Neural cell (in vitro differentiated cells): ENCODE results near the gene NKAIN2. TPM values are rescaled to one million over a fixed set of nuclear protein-coding genes. Genes with fewer than 3 reads are reported as not detected.
"Not testable (repeated sequence)": the region's sequence is repeated elsewhere in the genome, so short reads cannot be mapped to it uniquely, and the experiment has no call there.

Experiments used
- H2AFZ ChIP-seq: fragments of 200-600, 300-800 bp; sonication (generic), shearing (Covaris generic); 2 replicates; pipeline ENCODE4 v1.6.0; 2014; ENCODE audit warnings: low read depth, mild to moderate bottlenecking, antibody characterized with exemption, low read length, moderate library complexity
- H3F3A ChIP-seq: fragments of 200-600 bp; shearing (Covaris generic); 2 replicates; pipeline ENCODE4 v1.6.1; 2016; ENCODE audit warnings: mild to moderate bottlenecking, moderate library complexity, mixed read lengths, antibody characterized with exemption, low read length; ENCODE audit not compliant: insufficient read depth, poor library complexity, severe bottlenecking
- H3K27ac ChIP-seq: fragments of 200-600, 300-800 bp; sonication (generic), shearing (Covaris generic); 2 replicates; pipeline ENCODE4 v1.5.1; 2014; ENCODE audit warnings: mild to moderate bottlenecking, low read length, moderate library complexity
- H3K27me3 ChIP-seq: fragments of 300-800, 200-600 bp; sonication (generic), shearing (Covaris generic); 2 replicates; pipeline ENCODE4 v1.6.0; 2014; ENCODE audit warnings: mild to moderate bottlenecking, low read depth, low read length, moderate library complexity; ENCODE audit not compliant: insufficient read depth
- H3K36me3 ChIP-seq: fragments of 300-800, 200-600 bp; sonication (generic), shearing (Covaris generic); 2 replicates; pipeline ENCODE4 v1.5.1; 2014; ENCODE audit warnings: mild to moderate bottlenecking, antibody characterized with exemption, low read length, moderate library complexity; ENCODE audit not compliant: insufficient read depth
- H3K4me2 ChIP-seq: fragments of 300-800, 200-600 bp; sonication (generic), shearing (Covaris generic); 2 replicates; pipeline ENCODE4 v1.6.0; 2014; ENCODE audit warnings: mild to moderate bottlenecking, low read length
- H3K4me3 ChIP-seq: fragments of 300-800, 200-600 bp; sonication (generic), shearing (Covaris generic); 2 replicates; pipeline ENCODE4 v1.5.1; 2014; ENCODE audit warnings: mild to moderate bottlenecking, low read length, moderate library complexity
- H3K79me2 ChIP-seq: fragments of 200-600 bp; shearing (Covaris generic); replicated peaks from 2 replicates; pipeline ENCODE4 v1.6.0; 2014; ENCODE audit warnings: mild to moderate bottlenecking, low read length, moderate library complexity; ENCODE audit not compliant: insufficient read depth
- H3K9ac ChIP-seq: fragments of 300-800, 200-600 bp; sonication (generic), shearing (Covaris generic); 2 replicates; pipeline ENCODE4 v1.6.1; 2016; ENCODE audit warnings: mild to moderate bottlenecking, low read length, mixed read lengths
- H3K9me2 ChIP-seq: fragments of 200-600 bp; shearing (Covaris generic); 2 replicates; pipeline ENCODE4 v1.6.1; 2016; ENCODE audit warnings: mild to moderate bottlenecking, low read length, mixed read lengths; ENCODE audit not compliant: insufficient read depth
- H3K9me3 ChIP-seq: fragments of 200-600, 300-800 bp; sonication (generic), shearing (Covaris generic); 2 replicates; pipeline ENCODE4 v1.6.1; 2016; ENCODE audit warnings: mild to moderate bottlenecking, mixed run types, low read length, moderate library complexity, mixed read lengths
- H4K20me1 ChIP-seq: fragments of 200-600 bp; shearing (Covaris generic); 2 replicates; pipeline ENCODE4 v1.6.1; 2016; ENCODE audit warnings: mild to moderate bottlenecking, mixed run types; ENCODE audit not compliant: insufficient read depth
- CTCF ChIP-seq: fragments of 450-650 bp; IDR thresholded peaks from 2 replicates; pipeline ENCODE4 v1.5.1; 2014; ENCODE audit warnings: antibody characterized with exemption, mild to moderate bottlenecking, moderate library complexity; ENCODE audit not compliant: poor library complexity, severe bottlenecking
- EP300 ChIP-seq: fragments of 450-650 bp; conservative IDR thresholded peaks from 2 replicates; pipeline ENCODE4 v1.6.1; 2014; ENCODE audit warnings: antibody characterized with exemption, mild to moderate bottlenecking, moderate library complexity; ENCODE audit not compliant: poor library complexity, severe bottlenecking
- EZH2 ChIP-seq: fragments of 200-600, 300-800 bp; shearing (Covaris generic), sonication (generic); IDR thresholded peaks from 2 replicates; pipeline ENCODE4 v1.6.1; 2014; ENCODE audit warnings: antibody characterized with exemption, low read length, borderline replicate concordance, mild to moderate bottlenecking; ENCODE audit not compliant: insufficient read depth, poor library complexity, severe bottlenecking
- MXI1 ChIP-seq: fragments of 450-650 bp; conservative IDR thresholded peaks from 2 replicates; pipeline ENCODE4 v1.6.1; 2014; ENCODE audit warnings: antibody characterized with exemption, mild to moderate bottlenecking; ENCODE audit not compliant: poor library complexity, severe bottlenecking
- POLR2AphosphoS5 ChIP-seq: IDR thresholded peaks from 2 replicates; pipeline ENCODE4 v1.6.1; 2012
- RAD21 ChIP-seq: fragments of 450-650 bp; conservative IDR thresholded peaks from 2 replicates; pipeline ENCODE4 v1.6.1; 2014; ENCODE audit warnings: antibody characterized with exemption, mild to moderate bottlenecking, moderate library complexity
- REST ChIP-seq: IDR thresholded peaks from 2 replicates; pipeline ENCODE4 v1.6.1; 2012; ENCODE audit warnings: borderline replicate concordance
- SMC3 ChIP-seq: fragments of 450-650 bp; conservative IDR thresholded peaks from 2 replicates; pipeline ENCODE4 v1.6.1; 2014; ENCODE audit warnings: antibody characterized with exemption, mild to moderate bottlenecking, moderate library complexity; ENCODE audit not compliant: poor library complexity
- TAF1 ChIP-seq: IDR thresholded peaks from 2 replicates; pipeline ENCODE4 v1.6.1; 2012; ENCODE audit warnings: low read depth
- polyA plus RNA-seq: library from polyadenylated mRNA; depleted of rRNA; stranded (reverse); fragments of >200 nt; gene quantifications from 2 replicates; pipeline ENCODE4 v1.2.3, GENCODE V29; 2014

NKAIN2 gene
- polyA plus RNA-seq, 1 donor from 2014 or later, result 23.2 TPM

DNA sequence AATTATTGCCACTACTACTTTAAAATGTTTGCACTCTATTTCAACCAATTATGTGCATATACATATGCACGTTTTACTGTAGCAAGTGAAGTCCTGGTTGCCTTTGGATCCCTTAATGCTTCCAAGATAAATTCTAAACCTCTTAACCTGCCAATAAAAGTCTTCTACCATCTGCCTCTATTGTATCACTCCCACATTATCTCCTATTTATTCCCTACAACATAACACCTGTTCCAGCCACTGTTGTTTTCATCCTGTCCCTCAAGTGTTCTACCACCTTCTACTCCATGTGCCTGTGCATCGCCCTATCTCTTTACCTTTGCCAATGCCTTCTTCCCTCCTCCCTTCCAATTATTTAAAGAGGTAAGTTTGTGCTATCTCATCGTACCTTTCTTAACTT is 659.6 kb downstream of the NKAIN2 start:
- Histone ChIP-seq H3F3A (peaks cover 4% of the 10 kb centered on the region), H4K20me1 (no peaks in the 10 kb centered on the region), H3K79me2 (no peaks in the 10 kb centered on the region), H3K4me3 (no peak overlapping the region), H3K9me2 (no peaks in the 10 kb centered on the region), H3K9ac (no peak overlapping the region), H3K27ac (peak overlapping the region; percentile 25), H3K9me3 (no peaks in the 10 kb centered on the region), H3K4me2 (no peak overlapping the region), H3K36me3 (no peaks in the 10 kb centered on the region), H3K27me3 (no peaks in the 10 kb centered on the region), H2AFZ (no peak overlapping the region)
- no peak for TF ChIP-seq RAD21
- TF ChIP-seq REST, result no peak
- TF ChIP-seq MXI1, result no peak
- no peak for TF ChIP-seq TAF1
- no peak for TF ChIP-seq CTCF
- no peak for TF ChIP-seq EP300
- TF ChIP-seq POLR2AphosphoS5, result no peak
- TF ChIP-seq SMC3, result no peak
- no peak for TF ChIP-seq EZH2

DNA sequence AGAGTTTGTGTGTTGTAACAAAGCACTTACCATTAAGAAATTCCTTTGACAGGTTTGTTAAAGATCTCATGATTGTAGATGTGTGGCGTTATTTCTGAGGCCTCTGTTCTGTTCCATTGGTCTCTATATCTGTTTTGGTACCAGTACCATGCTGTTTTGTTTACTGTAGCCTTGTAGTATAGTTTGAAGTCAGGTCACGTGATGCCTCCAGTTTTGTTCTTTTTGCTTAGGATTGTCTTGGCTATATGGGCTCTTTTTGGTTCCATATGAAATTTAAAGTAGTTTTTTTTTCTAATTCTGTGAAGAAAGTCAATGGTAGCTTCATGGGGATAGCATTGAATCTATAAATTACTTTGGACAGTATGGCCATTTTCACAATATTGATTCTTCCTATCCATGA is 660.9 kb downstream of the NKAIN2 start:
- not testable (repeated sequence) for H3K27ac ChIP-seq, H3K79me2 ChIP-seq, H3K27me3 ChIP-seq, H3K9ac ChIP-seq, H3K4me2 ChIP-seq, H4K20me1 ChIP-seq, H3F3A ChIP-seq, H3K9me3 ChIP-seq, H3K9me2 ChIP-seq, H3K36me3 ChIP-seq, H2AFZ ChIP-seq, H3K4me3 ChIP-seq

DNA sequence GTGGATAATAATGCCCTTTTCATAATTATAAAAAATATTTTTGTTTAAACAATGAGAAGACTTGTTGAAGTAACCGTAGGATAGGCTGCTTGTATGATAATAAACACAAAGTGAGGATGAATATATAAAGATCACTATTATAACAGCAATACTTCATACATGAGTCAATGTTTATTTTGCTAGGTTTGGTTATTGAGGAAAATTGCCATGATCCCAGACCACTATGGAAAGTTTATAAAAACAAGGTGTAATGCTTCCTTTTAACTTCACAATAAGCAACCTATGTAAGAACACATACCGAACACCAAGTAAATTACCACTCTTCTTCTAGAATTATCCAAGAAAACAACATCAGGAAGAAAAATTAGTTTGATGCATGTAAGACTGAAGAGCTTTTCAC is 663.3 kb downstream of the NKAIN2 start:
- Histone ChIP-seq H4K20me1 (no peaks in the 10 kb centered on the region), H3K36me3 (no peaks in the 10 kb centered on the region), H3K9me3 (no peaks in the 10 kb centered on the region), H3K4me3 (no peak overlapping the region), H3K9me2 (no peaks in the 10 kb centered on the region), H3K27me3 (no peaks in the 10 kb centered on the region), H3K9ac (no peak overlapping the region), H3K27ac (no peak overlapping the region), H3K4me2 (no peak overlapping the region), H3F3A (no peaks in the 10 kb centered on the region), H3K79me2 (no peaks in the 10 kb centered on the region), H2AFZ (no peak overlapping the region)
- TF ChIP-seq TAF1 (no peak), SMC3 (no peak), EZH2 (no peak), RAD21 (no peak), EP300 (no peak)
